Left kidney (tissue), 2 donors: ENCODE data around the gene HDAC4. TPM values are rescaled to one million over a fixed set of nuclear protein-coding genes. Genes with fewer than 3 reads are reported as not detected.

Source experiments
- DNase-seq: peaks from one replicate; pipeline ENCODE4 v3.0.0-alpha.2; 2013
- polyA plus RNA-seq: library from polyadenylated mRNA; unstranded; fragments of 120-200 nt; gene quantifications from one replicate; pipeline ENCODE4 v1.2.1, GENCODE V29; 2013; ENCODE audit not compliant: insufficient read length

Gene HDAC4
- polyA plus RNA-seq, 1 donor = 13.3 TPM

GRCh38 chr2:239009589-239009961, 391.2 kb downstream of the HDAC4 start:
- DNase-seq = no peak

DNA sequence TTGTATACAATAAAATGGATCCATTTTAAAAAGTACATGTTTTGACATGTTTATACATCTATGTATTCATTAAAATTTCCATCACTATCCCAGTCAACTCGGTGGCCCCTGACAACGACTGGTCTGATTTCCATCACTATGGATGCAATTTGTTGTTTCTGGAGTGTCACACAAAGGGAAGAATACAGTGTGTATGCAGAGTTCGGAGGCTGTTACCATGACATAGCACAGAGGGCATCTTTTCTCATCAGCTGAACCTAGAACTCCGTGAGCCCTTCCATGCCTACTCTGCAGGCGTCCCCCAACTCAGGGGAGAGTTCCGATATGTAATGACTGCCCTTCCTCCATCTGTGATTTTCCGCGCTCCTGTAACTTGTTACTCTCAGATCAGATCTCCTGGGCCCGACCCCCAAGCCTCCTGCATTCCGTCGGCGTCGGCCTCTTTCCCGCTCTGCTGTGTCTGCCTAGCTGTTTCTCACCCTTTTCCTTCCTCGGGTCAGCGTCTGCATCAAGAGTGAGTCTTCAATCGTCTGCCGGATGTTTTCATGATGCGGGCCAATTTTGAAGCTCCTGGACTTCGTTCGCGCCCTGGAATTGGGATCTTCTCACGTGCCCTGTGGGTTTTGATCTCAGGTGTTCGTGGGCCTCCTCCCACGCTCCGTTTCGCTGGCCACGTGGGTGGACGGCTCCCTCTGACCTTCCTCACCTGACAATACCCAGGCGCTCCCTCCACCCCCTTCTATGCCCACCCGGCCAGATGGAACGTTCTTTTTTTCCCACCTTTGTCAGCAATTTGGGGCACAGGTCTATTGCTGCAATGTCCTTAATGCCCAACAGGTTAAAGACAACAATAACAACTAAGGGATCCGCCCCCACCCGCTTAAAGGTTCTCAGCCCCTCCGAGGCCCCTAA, 391.9 kb downstream of the HDAC4 start:
- no peak for DNase-seq

GRCh38 chr2:239008004-239008403, 392.8 kb downstream of the HDAC4 start:
- DNase-seq = no peak

- DNase-seq = no peak
Observed at GRCh38 chr2:239006622-239007285, 394.1 kb downstream of the HDAC4 start.

- DNase-seq = no peak
Observed at GRCh38 chr2:239005586-239005985, 395.2 kb downstream of the HDAC4 start.

DNA sequence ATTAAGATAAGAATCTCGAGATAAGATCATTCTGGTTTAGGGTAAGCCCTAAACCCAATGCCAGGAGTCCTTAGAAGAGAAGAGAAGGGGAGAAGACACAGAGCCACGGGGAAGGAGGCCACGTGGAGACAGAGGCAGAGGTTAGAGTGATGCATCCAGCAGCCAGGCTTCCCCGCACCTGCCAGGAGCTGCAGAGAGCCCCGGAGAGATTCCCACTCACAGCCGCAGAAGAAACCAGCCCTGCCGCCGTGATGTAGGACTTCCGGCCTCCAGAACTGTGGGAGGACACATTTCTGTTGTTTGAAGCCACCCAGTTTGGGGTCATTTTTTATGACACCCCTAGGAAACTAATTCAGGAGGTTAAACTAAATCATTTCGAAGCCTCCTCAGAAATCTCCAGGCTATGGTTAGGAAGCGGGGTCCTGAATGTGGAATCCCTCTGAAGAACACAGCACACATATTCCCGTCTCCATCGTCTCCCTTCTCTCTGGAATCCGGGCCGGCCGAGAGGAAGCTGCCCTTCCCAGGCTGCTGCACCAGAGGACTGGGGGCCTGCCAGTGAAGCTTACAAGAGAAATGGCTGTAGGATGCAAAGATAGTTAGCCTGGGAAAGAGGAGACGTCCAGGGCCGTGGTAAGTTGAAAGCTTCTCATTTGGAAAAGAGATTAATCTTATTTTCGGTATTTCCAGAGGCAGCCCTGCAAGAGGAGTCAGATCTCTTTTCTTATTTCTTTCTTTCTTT, 396.4 kb downstream of the HDAC4 start:
- no peak for DNase-seq

DNA sequence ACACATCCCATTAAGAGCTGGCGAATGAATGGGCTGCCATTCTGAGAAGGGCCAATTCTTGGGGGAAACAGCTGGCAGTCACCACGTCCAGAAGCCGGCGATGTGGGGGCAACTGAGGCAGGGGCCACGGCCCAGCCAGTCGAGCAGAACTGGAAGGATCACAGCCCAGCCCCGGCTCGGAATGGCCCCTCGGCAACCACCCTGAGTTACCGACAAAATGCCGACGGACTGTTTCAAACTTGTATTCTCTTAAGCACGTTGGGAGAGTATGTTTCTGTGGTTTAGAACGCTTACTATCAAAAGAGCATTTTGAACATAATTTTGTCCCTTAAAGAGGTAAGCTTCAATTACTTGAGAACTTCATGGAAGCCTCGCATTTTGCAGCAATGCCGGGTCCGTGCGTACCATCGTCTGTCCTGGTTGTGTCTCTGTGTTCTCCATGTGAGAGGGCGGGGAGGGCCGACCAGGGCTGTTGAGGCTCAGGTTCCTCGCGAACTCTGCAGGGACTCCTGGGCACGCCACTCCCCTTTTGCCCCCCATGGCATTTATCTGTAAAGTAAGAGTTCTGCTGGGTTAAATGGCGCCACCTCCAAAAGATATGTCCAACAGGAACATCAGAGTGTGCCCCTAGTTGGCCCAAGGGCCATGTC, 397.1 kb downstream of the HDAC4 start:
- DNase-seq = no peak

DNA sequence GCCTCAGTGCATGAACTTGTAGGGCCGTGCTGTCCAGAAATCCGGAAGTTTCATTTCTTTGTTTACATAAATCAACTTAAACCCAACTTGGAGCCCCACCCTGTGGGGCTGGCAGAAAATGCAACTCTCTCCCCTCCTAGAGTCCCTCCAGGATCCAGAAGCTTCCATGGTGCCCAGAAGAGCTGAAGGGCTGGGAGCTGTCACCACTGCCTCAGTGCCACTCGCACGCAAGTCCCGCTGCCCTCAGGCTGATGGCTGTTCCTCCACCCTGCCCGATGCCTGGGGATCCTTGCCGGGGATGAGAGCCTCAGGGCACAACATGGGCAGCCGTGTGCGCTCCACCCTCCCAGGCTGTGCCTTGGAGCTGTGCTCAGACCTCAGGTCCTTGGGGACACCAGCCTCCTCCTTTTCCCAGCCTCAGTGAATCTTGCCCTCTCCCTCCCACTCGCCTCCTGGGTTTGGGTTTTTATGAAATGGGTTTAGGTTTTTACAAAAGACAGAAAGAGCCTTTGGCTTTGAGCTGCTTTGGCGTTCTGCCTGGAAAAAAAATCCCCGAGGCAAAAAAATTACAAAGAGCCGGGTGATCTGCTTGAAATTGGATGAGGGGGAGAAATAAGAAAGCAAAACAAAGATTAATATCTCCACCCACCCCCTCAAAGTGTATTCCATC, 397.7 kb downstream of the HDAC4 start:
- DNase-seq = no peak

DNA sequence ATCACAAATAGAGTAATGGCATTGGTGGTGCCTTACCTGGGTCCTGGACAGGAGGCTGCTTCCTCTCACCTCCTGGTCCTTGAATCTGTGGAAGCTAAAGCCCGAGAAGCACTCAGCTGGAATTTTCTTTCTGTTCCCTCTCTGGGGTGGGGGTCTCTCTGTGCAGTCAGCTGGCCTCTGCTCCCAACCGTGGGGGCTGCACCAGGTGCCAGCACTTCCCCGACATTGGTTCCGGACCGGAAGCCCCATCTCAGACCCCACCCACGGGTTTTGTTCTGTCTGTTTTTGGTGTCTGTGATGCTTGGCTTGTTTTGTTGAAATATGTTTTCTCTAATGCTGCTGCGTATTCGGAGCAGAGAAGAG, 398.2 kb downstream of the HDAC4 start:
- DNase-seq = no peak

DNA sequence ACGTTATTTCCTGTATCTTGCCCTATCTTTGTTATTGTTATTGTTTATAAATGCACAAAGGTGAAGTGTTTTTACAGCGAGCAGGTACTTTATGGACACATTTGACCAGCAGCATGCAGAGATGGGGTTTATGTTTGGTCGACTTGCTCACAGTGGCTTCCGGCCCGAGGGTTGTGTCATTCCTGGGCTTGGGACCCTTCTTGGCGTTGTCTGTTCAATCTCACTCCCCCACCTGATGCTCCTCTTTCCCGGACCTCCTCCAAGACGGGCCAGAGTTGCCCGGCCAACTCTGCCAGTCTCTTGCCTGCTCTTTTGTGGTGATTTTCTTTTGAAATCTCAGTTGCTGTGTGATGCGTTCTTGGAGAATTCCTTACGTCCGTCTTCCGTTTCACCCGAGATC, 399.0 kb downstream of the HDAC4 start:
- no peak for DNase-seq

- DNase-seq = no peak
Observed at GRCh38 chr2:239000500-239001073, 400.2 kb downstream of the HDAC4 start.

GRCh38 chr2:239000089-239000488, 400.7 kb downstream of the HDAC4 start:
- no peak for DNase-seq

DNA sequence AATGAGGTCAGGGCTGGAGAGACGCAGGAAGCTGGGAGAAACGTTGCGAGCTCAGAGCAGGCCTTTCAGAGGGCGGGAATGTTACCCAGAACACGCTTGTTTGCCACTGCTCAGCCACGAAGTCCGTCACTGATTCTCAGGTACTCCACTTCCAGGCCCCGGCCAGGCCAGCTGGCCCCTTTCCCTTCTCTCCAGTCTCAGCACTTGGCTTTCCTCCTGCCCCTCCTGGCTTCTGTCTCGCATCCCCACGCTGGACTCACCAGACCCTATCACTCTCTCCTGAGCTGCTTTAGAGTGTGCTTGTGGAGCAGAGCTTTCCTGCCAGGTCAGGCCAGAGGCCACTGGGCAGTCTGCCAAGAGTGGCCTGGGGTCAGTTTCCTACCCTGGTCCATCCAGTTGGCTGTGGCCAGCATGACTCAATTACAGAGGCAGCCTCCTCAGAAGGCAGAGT, 401.5 kb downstream of the HDAC4 start:
- no peak for DNase-seq

DNA sequence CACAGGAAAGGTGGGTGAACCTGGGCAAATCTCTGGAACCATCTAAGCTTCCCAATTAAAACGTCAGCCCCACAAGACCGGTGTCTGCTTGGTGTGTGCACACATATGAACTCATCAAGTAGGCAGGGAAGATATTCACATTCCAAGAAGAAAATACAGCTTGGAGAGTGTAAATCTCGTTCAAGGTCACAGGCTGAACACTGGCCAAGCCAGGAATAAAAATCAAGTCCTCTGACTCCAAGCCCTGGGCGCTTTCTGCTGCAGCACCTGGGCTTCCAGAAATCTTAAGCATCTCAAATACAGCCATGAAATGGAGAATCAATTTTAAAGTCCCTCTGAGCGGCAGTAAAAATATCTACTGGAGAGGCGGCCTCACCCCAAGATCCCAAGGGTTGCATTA, 402.0 kb downstream of the HDAC4 start:
- DNase-seq = no peak
